CD4-positive, alpha-beta memory T cell (primary cell): ENCODE measurements around the gene CPNE8. TPM values are rescaled to one million over a fixed set of nuclear protein-coding genes. Genes with fewer than 3 reads are reported as not detected.

Source experiments
- CTCF ChIA-PET: fragments of 350-600 bp; sonication (Branson Sonifier 250); formaldehyde crosslinking; loops from one replicate; lab custom pipeline; 2021; ENCODE audit warnings: inconsistent platforms; ENCODE audit not compliant: partially characterized antibody; lab: Charles Lee
- POLR2A ChIA-PET: fragments of 350-600 bp; sonication (Branson Sonifier 250); formaldehyde crosslinking; loops from one replicate; lab custom pipeline; 2021; ENCODE audit not compliant: partially characterized antibody; lab: Charles Lee
- DNase-seq, 5 donors: peaks; one replicate each; pipeline versions ENCODE4 v3.0.0 to v3.0.0-alpha.2; 2020 to 2022; ENCODE audit warnings: mixed read lengths in 1 of 5
- H3K27ac ChIP-seq: one replicate; pipeline ENCODE4 v1.7.0; 2013; ENCODE audit warnings: low read depth, low read length
- H3K27me3 ChIP-seq: 2 replicates; pipeline ENCODE4 v1.7.0; 2013; ENCODE audit warnings: mild to moderate bottlenecking, low read length, moderate library complexity; ENCODE audit not compliant: insufficient read depth
- H3K36me3 ChIP-seq: 2 replicates; pipeline ENCODE4 v1.7.0; 2013; ENCODE audit warnings: mild to moderate bottlenecking, low read length, moderate library complexity; ENCODE audit not compliant: insufficient read depth
- H3K4me1 ChIP-seq: 2 replicates; pipeline ENCODE4 v1.7.0; 2013; ENCODE audit warnings: mild to moderate bottlenecking, low read length, moderate library complexity; ENCODE audit not compliant: insufficient read depth
- H3K4me3 ChIP-seq, 2 donors: one replicate each; pipeline ENCODE4 v1.7.0; 2013; ENCODE audit warnings: low read length in 2 of 2, mild to moderate bottlenecking in 1 of 2
- H3K9me3 ChIP-seq, 2 donors: one replicate each; pipeline ENCODE4 v1.7.0; 2013; ENCODE audit warnings: low read length in 2 of 2, control low read depth in 1 of 2; ENCODE audit not compliant: control insufficient read depth in 1 of 2
- H3K27ac Mint-ChIP-seq, 7 donors: one replicate each; pipeline ENCODE4 v1.8.0; 2020 to 2021; ENCODE audit warnings: mixed read lengths in 7 of 7, mild to moderate bottlenecking in 6 of 7, inconsistent platforms in 3 of 7, moderate library complexity in 3 of 7
- H3K27me3 Mint-ChIP-seq, 2 donors: one replicate each; pipeline ENCODE4 v1.8.0; 2020 to 2021; ENCODE audit warnings: mixed read lengths in 2 of 2
- H3K36me3 Mint-ChIP-seq, 2 donors: one replicate each; pipeline ENCODE4 v1.8.0; 2020 to 2021; ENCODE audit warnings: mixed read lengths in 2 of 2, inconsistent platforms in 1 of 2, mild to moderate bottlenecking in 1 of 2
- H3K4me1 Mint-ChIP-seq, 4 donors: one replicate each; pipeline ENCODE4 v1.8.0; 2020 to 2021; ENCODE audit warnings: mixed read lengths in 4 of 4, mild to moderate bottlenecking in 1 of 4
- H3K4me3 Mint-ChIP-seq, 8 donors: one replicate each; pipeline ENCODE4 v1.8.0; 2020 to 2021; ENCODE audit warnings: mixed read lengths in 8 of 8, mild to moderate bottlenecking in 7 of 8, moderate library complexity in 6 of 8, inconsistent platforms in 3 of 8
- H3K9me3 Mint-ChIP-seq, 8 donors: one replicate each; pipeline ENCODE4 v1.8.0; 2020 to 2021; ENCODE audit warnings: mixed read lengths in 8 of 8, mild to moderate bottlenecking in 5 of 8, inconsistent platforms in 3 of 8, moderate library complexity in 1 of 8
- intact Hi-C: fragments of 100-400 bp; cut with micrococcal nuclease; formaldehyde crosslinking; loops from one replicate; pipeline ENCODE4 v1.15.1; 2023
- polyA plus RNA-seq, 2 donors: library from polyadenylated mRNA; unstranded; fragments of 300-500 nt; fragmentation: Illumina TruSeq; gene quantifications; one replicate each; pipeline ENCODE4 v1.2.3, GENCODE V29; 2021
- total RNA-seq, 2 experiments: library from RNA; stranded (reverse); gene quantifications; one replicate each; pipeline ENCODE4 v1.2.3, GENCODE V29; 2021

CPNE8 gene
- total and polyA plus RNA-seq, 4 experiments from 2014 or later = 1.2 to 5.1 (median 2.9) TPM

- intact Hi-C loops = no loop called here
Observed at GRCh38 chr12:38720661-38721060, 184.7 kb downstream of the CPNE8 start.

GRCh38 chr12:38713294-38713693 lies 192.1 kb downstream of the CPNE8 start:
- Mint-ChIP-seq H3K27ac (no peak overlapping the region), H3K4me3 (no peak overlapping the region), H3K27me3 (no peaks in the 10 kb centered on the region), H3K36me3 (peaks cover 0 to 14% of the 10 kb centered on the region in 2 donors), H3K4me1 (no peaks in the 10 kb centered on the region), H3K9me3 (peaks cover 0 to 9% (median under 1%) of the 10 kb centered on the region in 8 donors)
- Histone ChIP-seq H3K4me3 (no peak overlapping the region), H3K9me3 (no peaks in the 10 kb centered on the region), H3K27me3 (no peaks in the 10 kb centered on the region), H3K4me1 (no peaks in the 10 kb centered on the region), H3K27ac (no peak overlapping the region), H3K36me3 (no peaks in the 10 kb centered on the region)
- ChIA-PET CTCF (no interaction called here), POLR2A (no interaction called here)
- intact Hi-C loops = no loop called here
- DNase-seq = no peak

More at GRCh38 chr12:38720661-38721060, 184.7 kb downstream of the CPNE8 start:
- no peak overlapping the region for H3K27ac Mint-ChIP-seq
- Histone ChIP-seq H3K27me3 (no peaks in the 10 kb centered on the region), H3K27ac (no peak overlapping the region), H3K36me3 (no peaks in the 10 kb centered on the region), H3K9me3 (no peaks in the 10 kb centered on the region), H3K4me3 (no peak overlapping the region), H3K4me1 (no peaks in the 10 kb centered on the region)
- H3K27me3 Mint-ChIP-seq = no peaks in the 10 kb centered on the region
- H3K4me1 Mint-ChIP-seq = no peaks in the 10 kb centered on the region
- peaks cover 0 to 9% (median 0%) of the 10 kb centered on the region in 8 donors for H3K9me3 Mint-ChIP-seq
- H3K4me3 Mint-ChIP-seq = no peak overlapping the region
- CTCF ChIA-PET = no interaction called here
- H3K36me3 Mint-ChIP-seq = peaks cover 4 to 23% of the 10 kb centered on the region in 2 donors
- POLR2A ChIA-PET = no interaction called here
- DNase-seq = no peak

GRCh38 chr12:38711054-38711453 lies 194.3 kb downstream of the CPNE8 start:
- Mint-ChIP-seq H3K27me3 (no peaks in the 10 kb centered on the region), H3K27ac (no peak overlapping the region)

GRCh38 chr12:38708466-38708865 lies 196.9 kb downstream of the CPNE8 start:
- Mint-ChIP-seq H3K36me3 (peaks cover 0 to 6% of the 10 kb centered on the region in 2 donors), H3K27ac (no peak overlapping the region), H3K9me3 (peaks cover 0 to 4% (median 0%) of the 10 kb centered on the region in 8 donors), H3K27me3 (no peaks in the 10 kb centered on the region), H3K4me1 (no peaks in the 10 kb centered on the region), H3K4me3 (no peak overlapping the region)
- Histone ChIP-seq H3K4me3 (no peak overlapping the region), H3K4me1 (no peaks in the 10 kb centered on the region), H3K27ac (no peak overlapping the region), H3K9me3 (no peaks in the 10 kb centered on the region), H3K36me3 (no peaks in the 10 kb centered on the region), H3K27me3 (no peaks in the 10 kb centered on the region)
- DNase-seq = no peak
- POLR2A ChIA-PET = no interaction called here
- intact Hi-C loops = no loop called here
- CTCF ChIA-PET = no interaction called here

More at GRCh38 chr12:38711054-38711453, 194.3 kb downstream of the CPNE8 start:
- DNase-seq = no peak
- Mint-ChIP-seq H3K36me3 (peaks cover 0 to 7% of the 10 kb centered on the region in 2 donors), H3K4me3 (no peak overlapping the region), H3K9me3 (peaks cover 0 to 6% (median 0%) of the 10 kb centered on the region in 8 donors), H3K4me1 (no peaks in the 10 kb centered on the region)
- Histone ChIP-seq H3K27me3 (no peaks in the 10 kb centered on the region), H3K4me1 (no peaks in the 10 kb centered on the region), H3K4me3 (no peak overlapping the region), H3K9me3 (no peaks in the 10 kb centered on the region), H3K27ac (no peak overlapping the region), H3K36me3 (no peaks in the 10 kb centered on the region)
- intact Hi-C loops = no loop called here
- CTCF ChIA-PET = no interaction called here
- POLR2A ChIA-PET = no interaction called here

- peaks cover 0 to 9% of the 10 kb centered on the region in 2 donors for H3K36me3 Mint-ChIP-seq
- H3K4me1 ChIP-seq = no peaks in the 10 kb centered on the region
- no peak overlapping the region for H3K27ac Mint-ChIP-seq
- no peaks in the 10 kb centered on the region for H3K4me1 Mint-ChIP-seq
- DNase-seq = no peak
- H3K4me3 Mint-ChIP-seq = no peak overlapping the region
- no peaks in the 10 kb centered on the region for H3K9me3 ChIP-seq
- H3K9me3 Mint-ChIP-seq = peaks cover 0 to under 1% (median 0%) of the 10 kb centered on the region in 8 donors
- H3K27ac ChIP-seq = no peak overlapping the region
- POLR2A ChIA-PET = no interaction called here
- H3K27me3 Mint-ChIP-seq = no peaks in the 10 kb centered on the region
- no peaks in the 10 kb centered on the region for H3K36me3 ChIP-seq
- intact Hi-C loops = no loop called here
- CTCF ChIA-PET = no interaction called here
- H3K27me3 ChIP-seq = no peaks in the 10 kb centered on the region
- no peak overlapping the region for H3K4me3 ChIP-seq
Observed at GRCh38 chr12:38707648-38708047, 197.7 kb downstream of the CPNE8 start.

GRCh38 chr12:38697289-38697688 lies 208.1 kb downstream of the CPNE8 start:
- intact Hi-C loops = no loop called here
- H3K27ac Mint-ChIP-seq = no peak overlapping the region
- CTCF ChIA-PET = no interaction called here
- peaks cover 0 to 22% of the 10 kb centered on the region in 2 donors for H3K36me3 Mint-ChIP-seq
- Histone ChIP-seq H3K4me3 (no peak overlapping the region), H3K27me3 (no peaks in the 10 kb centered on the region), H3K9me3 (no peaks in the 10 kb centered on the region), H3K27ac (no peak overlapping the region), H3K4me1 (no peaks in the 10 kb centered on the region), H3K36me3 (no peaks in the 10 kb centered on the region)
- H3K27me3 Mint-ChIP-seq = no peaks in the 10 kb centered on the region
- peaks cover 0 to 4% (median 0%) of the 10 kb centered on the region in 8 donors for H3K9me3 Mint-ChIP-seq
- POLR2A ChIA-PET = no interaction called here
- no peak for DNase-seq
- H3K4me3 Mint-ChIP-seq = no peak overlapping the region
- H3K4me1 Mint-ChIP-seq = no peaks in the 10 kb centered on the region

GRCh38 chr12:38695057-38695456 lies 210.3 kb downstream of the CPNE8 start:
- Mint-ChIP-seq H3K9me3 (peaks cover 0 to 4% (median 0%) of the 10 kb centered on the region in 8 donors), H3K27ac (no peak overlapping the region), H3K36me3 (peaks cover 0 to 27% of the 10 kb centered on the region in 2 donors), H3K4me1 (no peaks in the 10 kb centered on the region), H3K27me3 (no peaks in the 10 kb centered on the region), H3K4me3 (no peak overlapping the region)
- Histone ChIP-seq H3K4me1 (no peaks in the 10 kb centered on the region), H3K9me3 (no peaks in the 10 kb centered on the region), H3K27ac (no peak overlapping the region), H3K36me3 (no peaks in the 10 kb centered on the region), H3K4me3 (no peak overlapping the region), H3K27me3 (no peaks in the 10 kb centered on the region)
- ChIA-PET CTCF (no interaction called here), POLR2A (no interaction called here)
- no peak for DNase-seq
- intact Hi-C loops = no loop called here

GRCh38 chr12:38691164-38691563 lies 214.2 kb downstream of the CPNE8 start:
- intact Hi-C loops = no loop called here
- Histone ChIP-seq H3K4me3 (no peak overlapping the region), H3K36me3 (no peaks in the 10 kb centered on the region), H3K4me1 (no peaks in the 10 kb centered on the region), H3K27ac (no peak overlapping the region), H3K9me3 (no peaks in the 10 kb centered on the region), H3K27me3 (no peaks in the 10 kb centered on the region)
- peaks cover 0 to 4% (median 0%) of the 10 kb centered on the region in 8 donors for H3K9me3 Mint-ChIP-seq
- DNase-seq = no peak
- ChIA-PET CTCF (no interaction called here), POLR2A (no interaction called here)
- H3K4me1 Mint-ChIP-seq = no peaks in the 10 kb centered on the region
- H3K4me3 Mint-ChIP-seq = no peak overlapping the region
- H3K36me3 Mint-ChIP-seq = peaks cover 0 to 28% of the 10 kb centered on the region in 2 donors
- no peak overlapping the region for H3K27ac Mint-ChIP-seq
- no peaks in the 10 kb centered on the region for H3K27me3 Mint-ChIP-seq
